Ovary (tissue), 9 donors: ENCODE data around the gene GP1BB. TPM values are rescaled to one million over a fixed set of nuclear protein-coding genes. Genes with fewer than 3 reads are reported as not detected.

ENCODE experiments used
- DNase-seq, 5 donors: peaks; one replicate each; pipeline ENCODE4 v3.0.0-alpha.2; 2019 to 2020
- H3K27ac ChIP-seq, 2 donors: fragments of 200-600 bp; one replicate each; pipeline versions ENCODE4 v1.5.1 to v1.8.0; 2019 to 2022
- H3K27me3 ChIP-seq: fragments of 200-600 bp; one replicate; pipeline ENCODE4 v1.8.0; 2022
- H3K36me3 ChIP-seq: fragments of 200-600 bp; sonication (generic); one replicate; pipeline ENCODE4 v1.5.1; 2019
- H3K4me1 ChIP-seq: one replicate; pipeline ENCODE4 v1.8.1; 2013; ENCODE audit warnings: mild to moderate bottlenecking, moderate library complexity; ENCODE audit not compliant: insufficient read depth
- H3K4me3 ChIP-seq: fragments of 200-600 bp; sonication (generic); one replicate; pipeline ENCODE4 v1.5.1; 2017
- H3K9me3 ChIP-seq, 2 donors: fragments of 200-600 bp in 1 of 2; sonication (generic) in 1 of 2; one replicate each; pipeline versions ENCODE4 v1.5.1 to v1.8.1; 2013 to 2019; ENCODE audit warnings: mild to moderate bottlenecking in 1 of 2, moderate library complexity in 1 of 2
- EP300 ChIP-seq: sonication (generic); formaldehyde crosslinking; IDR thresholded peaks from one replicate; pipeline ENCODE4 v1.6.1; 2017; ENCODE audit warnings: antibody characterized with exemption
- POLR2A ChIP-seq: fragments of 450-650 bp; IDR thresholded peaks from one replicate; pipeline ENCODE4 v1.6.1; 2017; ENCODE audit warnings: antibody characterized with exemption, mild to moderate bottlenecking, moderate library complexity
- WGBS, 3 donors: extraction: QIAGEN DNeasy Blood & Tissue Kit in 1 of 3; methylation state at CpG; one replicate each; pipeline versions ENCODE4 v1.1.5 to v1.1.7; 2013 to 2017; 5-methylcytosine and 5-hydroxymethylcytosine counted together
- intact Hi-C, 4 donors: fragments of 100-400 bp; cut with DNase I; formaldehyde crosslinking; loops; one replicate each; pipeline versions ENCODE4 v1.11.0 to v1.15.1; 2022 to 2023
- polyA plus RNA-seq, 2 donors: library from polyadenylated mRNA; stranded (reverse); fragments of 200-250 nt in 1 of 2; fragments of 350-450 nt in 1 of 2; fragmentation: Illumina TruSeq in 1 of 2; extraction: RNeasy Lipid Tissue Mini Kit (QIAGEN cat#74804) in 1 of 2; gene quantifications; one replicate each; pipeline ENCODE4 v1.2.3, GENCODE V29; 2013 to 2014
- total RNA-seq, 7 donors: library from RNA; depleted of rRNA in 2 of 7; stranded (reverse); fragments of >200 nt in 2 of 7; fragmentation: NEBNext Ultra II Directional in 3 of 7; extraction: Animal tissue kit (Norgen Biotek cat#: 25700) in 3 of 7; gene quantifications; one replicate each; pipeline versions ENCODE4 v1.1.0 to v1.2.4, GENCODE V29; 2016 to 2023
- TF ChIP-seq, protein P1 (sequence below), 3 donors: fragments of 450-650 bp in 2 of 3; fragments of 200-600 bp in 1 of 3; IDR thresholded peaks; one replicate each; pipeline versions ENCODE4 v1.5.1 to v1.8.0; 2016 to 2022; ENCODE audit warnings: antibody characterized with exemption in 3 of 3, mild to moderate bottlenecking in 1 of 3
- donor health status: DM: no; HTN: no; CAD: no; lungs with moderate emphysema.
- donor health status: DM: no; HTN: no; CAD: no.
- donor health status: Bipolar disorder and iron deficiency.
- donor health status: DM: yes; HTN: yes; CAD: no.
- donor health status: DM: no; HTN: no; CAD: no.
- donor health status: DM: yes; HTN: yes; CAD: no.

GP1BB gene
- total and polyA plus RNA-seq, 9 donors = 0.71 to 21.5 (median 7.7) TPM; not detected in 1

DNA sequence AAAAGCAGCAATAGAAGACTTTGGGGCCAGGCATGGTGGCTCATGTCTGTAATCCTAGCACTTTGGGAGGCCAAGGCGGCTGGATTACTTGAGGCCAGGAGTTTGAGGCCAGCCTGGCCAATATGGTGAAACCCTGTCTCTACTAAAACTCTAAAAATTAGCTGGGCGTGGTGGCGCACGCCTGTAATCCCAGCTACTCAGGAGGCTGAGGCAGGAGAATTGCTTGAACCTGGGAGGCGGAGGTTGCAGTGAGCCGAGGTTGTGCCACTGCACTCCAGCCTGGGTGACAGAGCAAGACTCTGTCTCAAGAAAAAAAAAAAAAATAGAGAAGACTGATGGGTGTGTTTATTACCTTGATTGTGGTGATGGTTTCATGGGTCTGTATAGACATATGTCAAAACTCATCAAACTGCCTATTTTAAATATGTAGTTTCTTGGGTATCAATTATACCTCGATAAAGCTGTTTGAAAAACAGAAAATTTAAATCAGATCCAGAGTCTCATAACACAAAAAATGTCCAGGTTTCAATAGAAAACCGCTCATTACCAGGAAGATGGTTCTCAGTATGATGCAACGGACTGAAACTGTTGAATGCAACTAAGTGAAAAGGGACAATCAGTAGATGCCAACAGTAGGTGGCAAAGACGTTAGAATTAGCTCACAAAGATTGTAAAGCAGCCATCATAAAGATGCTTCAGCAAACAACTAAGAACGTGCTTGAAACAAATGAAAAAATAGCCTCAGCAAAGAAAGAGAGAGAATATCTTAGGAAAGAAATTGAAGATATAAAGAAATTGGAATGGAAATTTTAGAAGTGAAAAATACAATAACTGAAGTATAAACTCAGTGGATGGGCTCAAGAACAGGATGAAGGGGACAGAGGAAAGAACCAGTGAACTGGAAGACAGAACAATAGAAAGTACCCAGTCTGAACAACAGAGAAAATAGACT is 42.2 kb upstream of the GP1BB start:
- intact Hi-C loops = no loop called here
- WGBS, 3 donors = 83 to 90% (median 89%) methylated on average over 11 of the region's 11 CpGs
- TF ChIP-seq POLR2A (no peak), EP300 (no peak)
- TF ChIP-seq, protein P1, sequence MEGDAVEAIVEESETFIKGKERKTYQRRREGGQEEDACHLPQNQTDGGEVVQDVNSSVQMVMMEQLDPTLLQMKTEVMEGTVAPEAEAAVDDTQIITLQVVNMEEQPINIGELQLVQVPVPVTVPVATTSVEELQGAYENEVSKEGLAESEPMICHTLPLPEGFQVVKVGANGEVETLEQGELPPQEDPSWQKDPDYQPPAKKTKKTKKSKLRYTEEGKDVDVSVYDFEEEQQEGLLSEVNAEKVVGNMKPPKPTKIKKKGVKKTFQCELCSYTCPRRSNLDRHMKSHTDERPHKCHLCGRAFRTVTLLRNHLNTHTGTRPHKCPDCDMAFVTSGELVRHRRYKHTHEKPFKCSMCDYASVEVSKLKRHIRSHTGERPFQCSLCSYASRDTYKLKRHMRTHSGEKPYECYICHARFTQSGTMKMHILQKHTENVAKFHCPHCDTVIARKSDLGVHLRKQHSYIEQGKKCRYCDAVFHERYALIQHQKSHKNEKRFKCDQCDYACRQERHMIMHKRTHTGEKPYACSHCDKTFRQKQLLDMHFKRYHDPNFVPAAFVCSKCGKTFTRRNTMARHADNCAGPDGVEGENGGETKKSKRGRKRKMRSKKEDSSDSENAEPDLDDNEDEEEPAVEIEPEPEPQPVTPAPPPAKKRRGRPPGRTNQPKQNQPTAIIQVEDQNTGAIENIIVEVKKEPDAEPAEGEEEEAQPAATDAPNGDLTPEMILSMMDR (IDR thresholded peaks at IDR 0.05) = no peak

DNA sequence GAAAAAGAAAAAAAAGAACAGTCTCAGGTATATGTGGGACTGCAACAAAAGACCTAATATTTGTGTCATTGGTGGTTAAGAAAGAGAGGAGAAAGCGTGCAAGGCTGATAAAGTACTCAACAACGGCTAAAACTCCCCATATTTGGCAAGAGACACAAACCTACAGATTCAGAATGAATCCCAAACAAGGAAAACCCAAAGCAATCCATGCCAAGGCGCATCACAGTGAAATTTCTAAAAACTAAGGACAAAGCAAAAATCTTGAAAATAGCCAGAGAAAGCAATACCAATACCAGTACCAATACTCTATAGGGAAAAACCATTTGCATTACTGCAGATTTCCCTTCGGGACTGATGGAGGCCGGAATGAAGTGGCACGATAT is 41.5 kb upstream of the GP1BB start:
- Histone ChIP-seq H3K27me3 (no peaks in the 10 kb centered on the region), H3K36me3 (no peaks in the 10 kb centered on the region), H3K4me1 (no peaks in the 10 kb centered on the region), H3K27ac (no peak overlapping the region), H3K4me3 (no peak overlapping the region), H3K9me3 (no peaks in the 10 kb centered on the region)
- no peak for DNase-seq
- intact Hi-C loops = no loop called here
- TF ChIP-seq, protein P1 (IDR thresholded peaks at IDR 0.05) = no peak
- TF ChIP-seq POLR2A = no peak
- 75 to 83% (median 80%) methylated on average over 6 of the region's 6 CpGs for WGBS, 3 donors

More for the DNA sequence above, 42.2 kb upstream of the GP1BB start:
- no peak overlapping the region for H3K27ac ChIP-seq
- no peak overlapping the region for H3K4me3 ChIP-seq
- no peak for DNase-seq
- no peaks in the 10 kb centered on the region for H3K27me3 ChIP-seq
- no peaks in the 10 kb centered on the region for H3K4me1 ChIP-seq
- no peaks in the 10 kb centered on the region for H3K9me3 ChIP-seq
- no peaks in the 10 kb centered on the region for H3K36me3 ChIP-seq

DNA sequence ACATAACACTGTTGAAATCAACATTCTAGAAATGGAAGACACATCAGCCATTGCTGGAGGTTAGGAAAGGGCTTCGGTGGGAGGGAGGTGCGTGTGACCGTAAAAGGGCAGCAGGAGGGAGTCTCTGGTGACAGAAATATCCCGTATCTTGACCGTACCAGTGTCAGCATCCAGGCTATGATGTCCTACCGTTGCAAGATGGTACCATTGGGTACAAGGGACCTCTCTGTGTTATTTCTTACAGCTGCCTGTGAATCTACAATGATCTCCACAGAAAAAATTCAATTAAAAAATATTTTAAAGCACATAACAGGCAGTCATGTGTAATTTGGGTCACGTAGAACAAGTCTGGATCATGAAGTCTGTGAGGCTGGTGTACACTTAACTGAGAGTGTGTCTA is 36.4 kb upstream of the GP1BB start:
- Histone ChIP-seq H3K4me3 (no peak overlapping the region), H3K27ac (no peak overlapping the region), H3K9me3 (no peaks in the 10 kb centered on the region), H3K27me3 (no peaks in the 10 kb centered on the region), H3K36me3 (no peaks in the 10 kb centered on the region), H3K4me1 (no peaks in the 10 kb centered on the region)
- WGBS, 3 donors = 90 to 91% (median 90%) methylated on average over 7 of the region's 7 CpGs
- TF ChIP-seq POLR2A (no peak), EP300 (no peak)
- TF ChIP-seq, protein P1 (IDR thresholded peaks at IDR 0.05) = no peak
- no peak for DNase-seq
- intact Hi-C loops = no loop called here

DNA sequence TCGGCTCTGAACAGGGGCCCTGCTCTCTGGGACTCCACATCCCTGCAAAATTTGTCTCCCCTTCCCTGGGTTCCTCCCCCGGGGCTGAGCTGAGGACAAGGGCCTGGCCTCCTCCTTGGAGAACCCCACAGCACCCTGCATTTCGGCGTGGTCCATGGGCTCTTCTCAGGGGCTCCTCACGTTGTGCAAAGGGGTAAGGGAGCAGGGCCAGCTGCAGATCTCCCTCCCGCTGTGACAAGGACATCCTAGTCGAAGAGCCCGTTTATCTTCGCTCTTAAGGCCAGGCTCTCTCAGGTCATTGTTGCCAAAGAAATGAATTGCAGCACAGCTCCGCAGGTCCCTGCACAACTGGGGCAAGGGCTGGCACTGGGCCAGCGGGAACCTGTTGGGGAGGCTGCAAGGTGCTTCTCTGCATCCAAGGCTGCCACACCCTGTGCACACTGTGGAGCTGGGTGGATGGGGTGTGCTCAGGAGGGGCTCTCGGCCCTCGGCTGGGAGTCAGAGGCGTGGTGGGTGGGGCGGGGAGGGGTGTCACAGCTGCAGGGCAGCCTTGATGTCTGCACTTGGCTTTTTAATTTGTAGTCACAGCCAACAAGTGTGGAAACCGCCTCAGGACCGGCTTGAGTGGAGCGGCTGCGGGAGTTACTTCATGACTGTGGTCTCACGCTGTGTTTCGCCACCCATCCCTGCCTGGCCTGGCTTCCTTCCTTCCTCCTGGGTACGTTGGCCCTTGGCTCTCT is 35.6 kb upstream of the GP1BB start:
- Histone ChIP-seq H3K36me3 (no peaks in the 10 kb centered on the region), H3K27ac (no peak overlapping the region), H3K4me1 (no peaks in the 10 kb centered on the region), H3K9me3 (no peaks in the 10 kb centered on the region), H3K27me3 (no peaks in the 10 kb centered on the region), H3K4me3 (no peak overlapping the region)
- WGBS, 3 donors = 52 to 65% (median 62%) methylated on average over 22 of the region's 22 CpGs
- no peak for DNase-seq
- TF ChIP-seq, protein P1 (IDR thresholded peaks at IDR 0.05) = no peak
- TF ChIP-seq POLR2A (no peak), EP300 (no peak)
- intact Hi-C loops = no loop called here
